ENCODE results near the gene BCDIN3D. TPM values are rescaled to one million over a fixed set of nuclear protein-coding genes. Genes with fewer than 3 reads are reported as not detected.

The BCDIN3D gene
- total RNA-seq, 1 experiment from 2014 or later, result 1.6 TPM

GRCh38 chr12:49866859-49867569 is 24.1 kb upstream of the BCDIN3D start (continued):
- no peak for TF ChIP-seq ZNF281 (CRISPR knock-in tag; IDR thresholded peaks at IDR 0.05)
- TF ChIP-seq ZBTB21 (CRISPR knock-in tag; IDR thresholded peaks at IDR 0.05; ENCODE audit: borderline replicate concordance), result no peak

- H3K27me3 Mint-ChIP-seq (ENCODE audit: low read depth), result peaks cover 10% of the 10 kb centered on the region
- POLR2A ChIA-PET, result no interaction called here
These were observed 22.9 kb upstream of the BCDIN3D start for GRCh38 chr12:49865782-49866135.

More at GRCh38 chr12:49865782-49866135, 22.9 kb upstream of the BCDIN3D start:
- no peak overlapping the region for H3K4me3 Mint-ChIP-seq
- H3K36me3 Mint-ChIP-seq, result no peaks in the 10 kb centered on the region
- H3K9me3 Mint-ChIP-seq, result no peaks in the 10 kb centered on the region
- H3K4me1 Mint-ChIP-seq, result peaks cover 9% of the 10 kb centered on the region
- CTCF ChIA-PET, result interaction anchor here (0.6 to 9.5 kb wide), 5 partner anchors 20 to 205 kb away, joined by 3 to 99 read pairs (median 26); no protein-coding TSS in a partner anchor
- no peak for DNase-seq (ENCODE audit: low spot score)
- no peak overlapping the region for H3K27ac Mint-ChIP-seq
- no peak for ATAC-seq
- TF ChIP-seq ZNF425 (CRISPR knock-in tag; conservative IDR thresholded peaks at IDR 0.05), result no peak
- no peak for TF ChIP-seq ELF4 (CRISPR knock-in tag; IDR thresholded peaks at IDR 0.05; ENCODE audit: low read depth)
- no peak for TF ChIP-seq ESRRA (CRISPR knock-in tag; IDR thresholded peaks at IDR 0.05; ENCODE audit: borderline replicate concordance)
- no peak for TF ChIP-seq NFATC4 (CRISPR knock-in tag; IDR thresholded peaks at IDR 0.05)
- no peak for TF ChIP-seq E2F4 (CRISPR knock-in tag; IDR thresholded peaks at IDR 0.05; ENCODE audit: borderline replicate concordance, low read depth)
- TF ChIP-seq ZNF416 (CRISPR knock-in tag; IDR thresholded peaks at IDR 0.05), result no peak
- no peak for TF ChIP-seq NR3C1 (CRISPR knock-in tag; conservative IDR thresholded peaks at IDR 0.05; ENCODE audit: low read depth)
- TF ChIP-seq ZSCAN18 (CRISPR knock-in tag; IDR thresholded peaks at IDR 0.05), result no peak
- no peak for TF ChIP-seq IRF2 (CRISPR knock-in tag; IDR thresholded peaks at IDR 0.05; ENCODE audit: borderline replicate concordance, low read depth)
- TF ChIP-seq ZNF317 (CRISPR knock-in tag; IDR thresholded peaks at IDR 0.05; ENCODE audit: borderline replicate concordance, low read depth), result no peak
- TF ChIP-seq ATF1 (CRISPR knock-in tag; IDR thresholded peaks at IDR 0.05), result no peak
- no peak for TF ChIP-seq ZBTB21 (CRISPR knock-in tag; IDR thresholded peaks at IDR 0.05; ENCODE audit: borderline replicate concordance)
- no peak for TF ChIP-seq CTCF (IDR thresholded peaks at IDR 0.05)
- TF ChIP-seq ZNF532 (CRISPR knock-in tag; IDR thresholded peaks at IDR 0.05; ENCODE audit: borderline replicate concordance), result no peak
- no peak for TF ChIP-seq TCF7 (CRISPR knock-in tag; IDR thresholded peaks at IDR 0.05; ENCODE audit: low read depth)
- no peak for TF ChIP-seq USF1 (CRISPR knock-in tag; IDR thresholded peaks at IDR 0.05)
- no peak for TF ChIP-seq TP53 (CRISPR knock-in tag; IDR thresholded peaks at IDR 0.05)

Measured in WTC11 (cell line).